GM23338 (cell line): Measurements from ENCODE around the gene FKBP5.

ENCODE experiments used
- CREB1 ChIP-seq: fragments of 250-450 bp; sonication (Bioruptor Pico); IDR thresholded peaks from 2 replicates; pipeline ENCODE4 v1.5.0; 2020; ENCODE audit warnings: low read depth, mild to moderate bottlenecking, moderate library complexity
- EZH2 ChIP-seq: fragments of 200-600 bp; sonication (generic); IDR thresholded peaks from one replicate; pipeline ENCODE4 v1.8.0; 2017; ENCODE audit warnings: antibody characterized with exemption, mild to moderate bottlenecking, low read depth; ENCODE audit not compliant: unreplicated experiment
- POLR2AphosphoS5 ChIP-seq: IDR thresholded peaks from 2 replicates; pipeline ENCODE4 v1.6.1; 2016; ENCODE audit warnings: antibody characterized with exemption, low read depth
- TF ChIP-seq, protein P1 (sequence below), 2 experiments: fragments of 200-600 bp in 1 of 2; sonication (generic) in 1 of 2; conservative IDR thresholded peaks; 2 replicates each; pipeline versions ENCODE4 v1.5.1 to v1.6.1; 2016 to 2017; ENCODE audit warnings: antibody characterized with exemption in 2 of 2, low read depth in 2 of 2, mild to moderate bottlenecking in 2 of 2, moderate library complexity in 1 of 2
- TF ChIP-seq, protein P2 (sequence below): IDR thresholded peaks from one replicate; pipeline ENCODE4 v1.6.1; 2018; ENCODE audit warnings: antibody characterized with exemption; ENCODE audit not compliant: unreplicated experiment
- TF ChIP-seq, protein P3 (sequence below): IDR thresholded peaks from 2 replicates; pipeline ENCODE4 v1.6.1; 2016; ENCODE audit warnings: antibody characterized with exemption

DNA sequence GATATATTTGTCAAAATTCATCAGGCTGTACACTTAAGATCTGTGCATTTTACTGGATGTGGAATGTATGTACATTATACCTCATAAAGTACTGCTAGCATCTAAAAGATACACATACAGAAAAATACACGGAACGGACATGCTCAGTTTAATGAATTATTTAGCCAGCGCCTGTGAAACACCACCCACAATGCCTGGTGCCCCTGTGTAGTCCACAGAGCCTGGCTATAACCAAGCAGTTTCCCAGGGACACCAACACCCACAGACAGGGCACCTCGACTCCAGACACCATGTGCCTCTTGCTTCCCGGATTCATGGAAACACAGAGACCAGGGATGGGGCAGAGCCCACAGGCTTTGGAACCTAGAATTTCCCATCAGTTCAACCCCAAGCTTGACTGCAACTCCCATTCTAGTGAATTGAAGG, 30.7 kb upstream of the FKBP5 start:
- TF ChIP-seq, protein P1, sequence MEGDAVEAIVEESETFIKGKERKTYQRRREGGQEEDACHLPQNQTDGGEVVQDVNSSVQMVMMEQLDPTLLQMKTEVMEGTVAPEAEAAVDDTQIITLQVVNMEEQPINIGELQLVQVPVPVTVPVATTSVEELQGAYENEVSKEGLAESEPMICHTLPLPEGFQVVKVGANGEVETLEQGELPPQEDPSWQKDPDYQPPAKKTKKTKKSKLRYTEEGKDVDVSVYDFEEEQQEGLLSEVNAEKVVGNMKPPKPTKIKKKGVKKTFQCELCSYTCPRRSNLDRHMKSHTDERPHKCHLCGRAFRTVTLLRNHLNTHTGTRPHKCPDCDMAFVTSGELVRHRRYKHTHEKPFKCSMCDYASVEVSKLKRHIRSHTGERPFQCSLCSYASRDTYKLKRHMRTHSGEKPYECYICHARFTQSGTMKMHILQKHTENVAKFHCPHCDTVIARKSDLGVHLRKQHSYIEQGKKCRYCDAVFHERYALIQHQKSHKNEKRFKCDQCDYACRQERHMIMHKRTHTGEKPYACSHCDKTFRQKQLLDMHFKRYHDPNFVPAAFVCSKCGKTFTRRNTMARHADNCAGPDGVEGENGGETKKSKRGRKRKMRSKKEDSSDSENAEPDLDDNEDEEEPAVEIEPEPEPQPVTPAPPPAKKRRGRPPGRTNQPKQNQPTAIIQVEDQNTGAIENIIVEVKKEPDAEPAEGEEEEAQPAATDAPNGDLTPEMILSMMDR (conservative IDR thresholded peaks at IDR 0.05; ENCODE audit: low read depth in 2 of 2), result no peak
- TF ChIP-seq, protein P2, sequence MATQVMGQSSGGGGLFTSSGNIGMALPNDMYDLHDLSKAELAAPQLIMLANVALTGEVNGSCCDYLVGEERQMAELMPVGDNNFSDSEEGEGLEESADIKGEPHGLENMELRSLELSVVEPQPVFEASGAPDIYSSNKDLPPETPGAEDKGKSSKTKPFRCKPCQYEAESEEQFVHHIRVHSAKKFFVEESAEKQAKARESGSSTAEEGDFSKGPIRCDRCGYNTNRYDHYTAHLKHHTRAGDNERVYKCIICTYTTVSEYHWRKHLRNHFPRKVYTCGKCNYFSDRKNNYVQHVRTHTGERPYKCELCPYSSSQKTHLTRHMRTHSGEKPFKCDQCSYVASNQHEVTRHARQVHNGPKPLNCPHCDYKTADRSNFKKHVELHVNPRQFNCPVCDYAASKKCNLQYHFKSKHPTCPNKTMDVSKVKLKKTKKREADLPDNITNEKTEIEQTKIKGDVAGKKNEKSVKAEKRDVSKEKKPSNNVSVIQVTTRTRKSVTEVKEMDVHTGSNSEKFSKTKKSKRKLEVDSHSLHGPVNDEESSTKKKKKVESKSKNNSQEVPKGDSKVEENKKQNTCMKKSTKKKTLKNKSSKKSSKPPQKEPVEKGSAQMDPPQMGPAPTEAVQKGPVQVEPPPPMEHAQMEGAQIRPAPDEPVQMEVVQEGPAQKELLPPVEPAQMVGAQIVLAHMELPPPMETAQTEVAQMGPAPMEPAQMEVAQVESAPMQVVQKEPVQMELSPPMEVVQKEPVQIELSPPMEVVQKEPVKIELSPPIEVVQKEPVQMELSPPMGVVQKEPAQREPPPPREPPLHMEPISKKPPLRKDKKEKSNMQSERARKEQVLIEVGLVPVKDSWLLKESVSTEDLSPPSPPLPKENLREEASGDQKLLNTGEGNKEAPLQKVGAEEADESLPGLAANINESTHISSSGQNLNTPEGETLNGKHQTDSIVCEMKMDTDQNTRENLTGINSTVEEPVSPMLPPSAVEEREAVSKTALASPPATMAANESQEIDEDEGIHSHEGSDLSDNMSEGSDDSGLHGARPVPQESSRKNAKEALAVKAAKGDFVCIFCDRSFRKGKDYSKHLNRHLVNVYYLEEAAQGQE, result no peak
- TF ChIP-seq EZH2 (no peak), POLR2AphosphoS5 (no peak), CREB1 (no peak)
- TF ChIP-seq, protein P3, sequence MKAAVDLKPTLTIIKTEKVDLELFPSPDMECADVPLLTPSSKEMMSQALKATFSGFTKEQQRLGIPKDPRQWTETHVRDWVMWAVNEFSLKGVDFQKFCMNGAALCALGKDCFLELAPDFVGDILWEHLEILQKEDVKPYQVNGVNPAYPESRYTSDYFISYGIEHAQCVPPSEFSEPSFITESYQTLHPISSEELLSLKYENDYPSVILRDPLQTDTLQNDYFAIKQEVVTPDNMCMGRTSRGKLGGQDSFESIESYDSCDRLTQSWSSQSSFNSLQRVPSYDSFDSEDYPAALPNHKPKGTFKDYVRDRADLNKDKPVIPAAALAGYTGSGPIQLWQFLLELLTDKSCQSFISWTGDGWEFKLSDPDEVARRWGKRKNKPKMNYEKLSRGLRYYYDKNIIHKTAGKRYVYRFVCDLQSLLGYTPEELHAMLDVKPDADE, result no peak
